Aorta (tissue), 5 donors: ENCODE measurements around the gene ZFAND2B. TPM values are rescaled to one million over a fixed set of nuclear protein-coding genes. Genes with fewer than 3 reads are reported as not detected.

Experiments used
- ATAC-seq: fragments of 200-7000 bp; cut with Tn5 transposase; one replicate; pipeline ENCODE4 v1.9.1; 2022; ENCODE audit warnings: moderate library complexity; ENCODE audit not compliant: low FRiP score
- DNase-seq, 2 donors: peaks; one replicate each; pipeline ENCODE4 v3.0.0-alpha.2; 2020
- H3K27ac ChIP-seq, 2 donors: one replicate each; pipeline ENCODE4 v1.5.1; 2013; ENCODE audit warnings: low read length in 2 of 2, mild to moderate bottlenecking in 2 of 2, moderate library complexity in 2 of 2, control low read depth in 1 of 2, inconsistent platforms in 1 of 2, low read depth in 1 of 2
- H3K27me3 ChIP-seq, 2 donors: one replicate each; pipeline ENCODE4 v1.6.1; 2013; ENCODE audit warnings: control low read depth in 1 of 2, low read length in 1 of 2, mild to moderate bottlenecking in 1 of 2, moderate library complexity in 1 of 2; ENCODE audit not compliant: insufficient read depth in 2 of 2, control insufficient read depth in 1 of 2
- H3K36me3 ChIP-seq, 2 donors: one replicate each; pipeline ENCODE4 v1.6.1; 2013; ENCODE audit warnings: control low read depth in 1 of 2, low read length in 1 of 2, mild to moderate bottlenecking in 1 of 2; ENCODE audit not compliant: insufficient read depth in 2 of 2, control insufficient read depth in 1 of 2
- H3K4me1 ChIP-seq, 2 donors: one replicate each; pipeline ENCODE4 v1.6.1; 2013; ENCODE audit warnings: low read length in 2 of 2, control low read depth in 1 of 2, mild to moderate bottlenecking in 1 of 2, moderate library complexity in 1 of 2; ENCODE audit not compliant: insufficient read depth in 2 of 2, control insufficient read depth in 1 of 2
- H3K4me3 ChIP-seq, 2 donors: one replicate each; pipeline ENCODE4 v1.5.1; 2013; ENCODE audit warnings: low read length in 2 of 2, control low read depth in 1 of 2, mild to moderate bottlenecking in 1 of 2
- H3K9me3 ChIP-seq: one replicate; pipeline ENCODE4 v1.6.1; 2013; ENCODE audit warnings: mild to moderate bottlenecking, low read length; ENCODE audit not compliant: control insufficient read depth
- WGBS, 2 donors: extraction: QIAGEN DNeasy Blood & Tissue Kit; methylation state at CpG; one replicate each; pipeline ENCODE4 v1.1.7; 2013; 5-methylcytosine and 5-hydroxymethylcytosine counted together
- intact Hi-C, 2 donors: fragments of 100-400 bp; cut with DNase I; formaldehyde crosslinking; loops; one replicate each; pipeline versions ENCODE4 v1.14.2 to v1.15.0; 2022
- polyA plus RNA-seq, 2 donors: library from polyadenylated mRNA; stranded (reverse); fragments of 200-250 nt; gene quantifications; one replicate each; pipeline ENCODE4 v1.2.3, GENCODE V29; 2013
- total RNA-seq, 2 donors: library from RNA; stranded (reverse); fragmentation: NEBNext Ultra II Directional; extraction: Animal tissue kit (Norgen Biotek cat#: 25700); gene quantifications; one replicate each; pipeline ENCODE4 v1.2.1, GENCODE V29; 2021
- donor health status: healthy with polysubstance abuse.
- donor health status: Bipolar disorder and iron deficiency.
- donor health status: DM: no; HTN: no; CAD: no.
- donor health status: DM: no; HTN: no; CAD: no.
- donor health status: DM: yes; HTN: yes; CAD: no.

The ZFAND2B gene
- total and polyA plus RNA-seq, 4 donors: 30.2 to 73.4 (median 42.1) TPM

DNA sequence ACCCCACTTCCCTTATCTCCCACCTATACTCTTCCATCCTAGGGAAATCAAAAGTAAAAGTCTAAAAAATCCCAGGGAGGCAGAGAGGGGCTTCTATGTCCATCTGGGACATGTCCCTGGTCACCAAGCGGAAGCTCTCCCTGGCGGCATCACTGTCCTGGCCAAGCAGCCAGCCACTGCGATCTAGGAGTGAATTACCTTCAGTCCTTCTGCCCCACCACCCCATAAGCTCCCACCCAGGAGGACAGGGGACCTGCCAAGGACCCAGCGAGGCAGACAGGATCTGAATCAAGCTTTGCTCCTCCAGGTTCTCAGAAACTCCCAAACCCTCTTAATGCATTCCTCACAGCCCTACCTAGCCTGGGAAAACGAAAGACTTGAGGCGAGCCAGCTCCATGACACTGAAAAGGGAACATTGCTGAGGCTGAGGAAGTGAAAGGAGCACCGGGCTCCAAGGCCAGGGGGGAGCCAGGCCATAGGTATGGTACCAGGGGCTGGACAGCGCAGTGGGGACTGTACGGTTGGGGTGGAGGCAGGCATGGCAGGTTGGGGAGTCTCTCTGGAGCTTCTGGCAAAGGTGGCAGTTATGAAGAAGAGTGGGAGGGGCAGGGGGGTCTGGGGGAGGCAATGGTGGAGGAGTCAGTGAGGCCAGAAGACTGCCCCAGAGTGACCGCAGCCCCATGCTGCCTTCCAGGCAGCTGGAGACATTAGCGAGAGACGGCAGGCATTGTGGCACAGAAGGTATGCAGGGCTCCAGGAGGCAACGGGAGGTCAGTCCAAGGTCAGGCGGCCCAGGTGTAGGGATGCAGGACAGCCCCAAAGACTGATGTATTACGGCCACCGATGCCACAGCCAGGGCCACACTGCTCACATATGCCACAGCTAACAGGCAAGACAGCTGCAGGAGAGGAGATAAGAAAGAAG lies 34.1 kb upstream of the ZFAND2B start:
- DNase-seq (no peak), ATAC-seq (no peak)
- no peaks in the 10 kb centered on the region for H3K4me1 ChIP-seq
- peaks cover 0 to 4% of the 10 kb centered on the region in 2 donors for H3K36me3 ChIP-seq
- 86% methylated on average over 16 of the region's 16 CpGs for WGBS, 2 donors
- H3K27me3 ChIP-seq: no peaks in the 10 kb centered on the region
- H3K4me3 ChIP-seq: no peak overlapping the region
- no peaks in the 10 kb centered on the region for H3K9me3 ChIP-seq
- intact Hi-C loops: loop anchor here in 1 of 2 donors (5.0 to 10.0 kb wide), 2 partner anchors 125 to 212 kb away; partner anchors contain the start of gene DNPEP
- no peak overlapping the region for H3K27ac ChIP-seq

DNA sequence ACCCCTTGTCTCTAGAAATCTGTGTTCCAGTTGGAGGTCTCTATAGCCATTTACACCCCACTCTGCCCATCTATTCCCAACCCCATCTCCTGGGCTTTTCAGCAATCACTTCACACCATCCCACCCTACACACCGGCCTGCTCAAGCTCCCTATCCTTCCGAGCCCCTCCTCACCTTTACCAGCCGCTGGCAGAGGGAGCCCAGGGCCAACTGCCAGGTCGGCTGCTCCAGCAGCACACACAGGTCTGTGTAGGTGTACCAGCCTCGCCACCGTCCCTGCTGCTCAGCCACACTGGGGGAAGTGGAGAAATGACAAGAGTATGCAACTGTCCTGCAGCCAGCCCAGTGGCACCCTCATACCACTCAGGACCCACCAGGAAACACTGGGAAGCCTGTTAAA lies 33.4 kb upstream of the ZFAND2B start:
- 87 to 89% methylated on average over 6 of the region's 6 CpGs for WGBS, 2 donors
- Histone ChIP-seq H3K27me3 (no peaks in the 10 kb centered on the region), H3K4me3 (no peak overlapping the region), H3K4me1 (no peaks in the 10 kb centered on the region), H3K27ac (no peak overlapping the region), H3K9me3 (no peaks in the 10 kb centered on the region), H3K36me3 (peaks cover 0 to 4% of the 10 kb centered on the region in 2 donors)
- ATAC-seq (no peak), DNase-seq (no peak)
- intact Hi-C loops: loop anchor here in 1 of 2 donors (5.0 to 10.0 kb wide), 2 partner anchors 124 to 212 kb away; partner anchors contain the start of gene DNPEP

DNA sequence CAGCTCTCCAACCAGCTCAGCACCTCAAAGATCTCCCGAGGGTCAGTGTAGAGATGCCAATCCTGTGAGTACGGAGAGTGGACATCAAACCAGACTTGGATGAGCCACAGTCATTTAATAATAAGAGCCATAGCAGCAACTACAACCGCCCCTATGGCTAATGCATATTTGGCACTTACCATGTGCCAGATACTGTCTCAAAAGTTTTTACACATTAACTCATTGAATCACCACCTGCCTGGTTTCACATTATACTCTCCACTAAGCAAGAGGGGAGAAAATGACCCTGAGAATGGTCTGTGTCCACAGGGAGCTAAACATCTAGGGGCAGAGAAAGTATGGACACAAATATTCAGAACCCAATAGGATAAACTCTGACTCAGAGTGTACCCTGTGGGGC lies 32.4 kb upstream of the ZFAND2B start:
- H3K27me3 ChIP-seq: no peaks in the 10 kb centered on the region
- peaks cover 0 to 3% of the 10 kb centered on the region in 2 donors for H3K4me1 ChIP-seq
- ATAC-seq: no peak
- WGBS, 2 donors: 80 to 85% methylated on average over 3 of the region's 3 CpGs
- DNase-seq: no peak
- intact Hi-C loops: loop anchor here in 1 of 2 donors (5.0 to 10.0 kb wide), 2 partner anchors 123 to 211 kb away; partner anchors contain the start of gene DNPEP
- H3K36me3 ChIP-seq: peaks cover 0 to 4% of the 10 kb centered on the region in 2 donors
- no peak overlapping the region for H3K27ac ChIP-seq
- H3K4me3 ChIP-seq: no peak overlapping the region
- no peaks in the 10 kb centered on the region for H3K9me3 ChIP-seq

DNA sequence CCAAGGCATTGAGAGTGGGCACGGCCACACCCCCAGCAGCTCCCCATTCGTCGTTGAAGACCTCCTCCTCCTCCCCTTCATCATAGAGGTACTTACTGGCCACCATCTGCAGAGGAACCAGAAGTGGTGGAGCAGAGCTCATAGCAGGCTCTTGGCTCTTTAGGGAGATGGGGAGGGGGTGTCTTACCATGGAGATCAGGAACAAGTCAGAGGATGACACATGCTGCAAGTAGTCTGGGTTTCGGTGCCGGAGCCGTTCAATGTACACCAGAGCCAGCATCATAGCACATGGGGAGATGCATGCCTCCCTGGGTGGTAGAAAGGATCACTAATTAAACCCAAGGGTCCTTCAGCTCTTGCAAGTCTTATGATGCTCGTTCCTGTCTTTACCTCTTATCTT lies 31.8 kb upstream of the ZFAND2B start:
- 82 to 83% methylated on average over 7 of the region's 7 CpGs for WGBS, 2 donors
- intact Hi-C loops: loop anchor here (5.0 to 10.0 kb wide), 4 partner anchors 52 to 212 kb away; partner anchors contain the start of genes DNPEP (in 2 of the 2), ANKZF1 (in 1 of the 2) and ATG9A (in 1 of the 2)
- Histone ChIP-seq H3K4me3 (no peak overlapping the region), H3K9me3 (no peaks in the 10 kb centered on the region), H3K27ac (no peak overlapping the region), H3K36me3 (peaks cover 0 to 4% of the 10 kb centered on the region in 2 donors), H3K27me3 (no peaks in the 10 kb centered on the region), H3K4me1 (peaks cover 0 to 3% of the 10 kb centered on the region in 2 donors)
- DNase-seq: no peak
- no peak for ATAC-seq

DNA sequence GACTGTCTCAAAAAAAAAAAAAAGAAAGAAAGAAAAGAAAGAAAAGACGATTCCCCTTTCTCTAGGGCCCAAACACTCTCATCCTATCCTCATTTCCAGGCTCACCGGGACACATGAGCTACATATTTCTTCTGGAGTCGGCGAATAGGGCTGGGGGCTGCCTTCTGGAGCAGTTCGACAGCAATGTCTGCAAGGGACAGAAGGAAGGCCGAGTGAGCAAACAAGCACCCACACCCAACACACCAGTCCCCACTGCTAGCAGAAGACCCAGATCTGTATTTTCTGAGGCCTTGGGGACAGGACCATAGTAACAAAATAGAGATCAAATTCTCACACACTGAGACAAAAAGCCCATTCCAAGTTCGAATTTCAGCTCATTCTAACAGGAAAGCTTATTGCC lies 31.1 kb upstream of the ZFAND2B start:
- intact Hi-C loops: loop anchor here (5.0 to 10.0 kb wide), 3 partner anchors 52 to 212 kb away; partner anchors contain the start of genes DNPEP (in 2 of the 2), ANKZF1 (in 1 of the 2) and ATG9A (in 1 of the 2)
- H3K36me3 ChIP-seq: peaks cover 0 to 4% of the 10 kb centered on the region in 2 donors

DNA sequence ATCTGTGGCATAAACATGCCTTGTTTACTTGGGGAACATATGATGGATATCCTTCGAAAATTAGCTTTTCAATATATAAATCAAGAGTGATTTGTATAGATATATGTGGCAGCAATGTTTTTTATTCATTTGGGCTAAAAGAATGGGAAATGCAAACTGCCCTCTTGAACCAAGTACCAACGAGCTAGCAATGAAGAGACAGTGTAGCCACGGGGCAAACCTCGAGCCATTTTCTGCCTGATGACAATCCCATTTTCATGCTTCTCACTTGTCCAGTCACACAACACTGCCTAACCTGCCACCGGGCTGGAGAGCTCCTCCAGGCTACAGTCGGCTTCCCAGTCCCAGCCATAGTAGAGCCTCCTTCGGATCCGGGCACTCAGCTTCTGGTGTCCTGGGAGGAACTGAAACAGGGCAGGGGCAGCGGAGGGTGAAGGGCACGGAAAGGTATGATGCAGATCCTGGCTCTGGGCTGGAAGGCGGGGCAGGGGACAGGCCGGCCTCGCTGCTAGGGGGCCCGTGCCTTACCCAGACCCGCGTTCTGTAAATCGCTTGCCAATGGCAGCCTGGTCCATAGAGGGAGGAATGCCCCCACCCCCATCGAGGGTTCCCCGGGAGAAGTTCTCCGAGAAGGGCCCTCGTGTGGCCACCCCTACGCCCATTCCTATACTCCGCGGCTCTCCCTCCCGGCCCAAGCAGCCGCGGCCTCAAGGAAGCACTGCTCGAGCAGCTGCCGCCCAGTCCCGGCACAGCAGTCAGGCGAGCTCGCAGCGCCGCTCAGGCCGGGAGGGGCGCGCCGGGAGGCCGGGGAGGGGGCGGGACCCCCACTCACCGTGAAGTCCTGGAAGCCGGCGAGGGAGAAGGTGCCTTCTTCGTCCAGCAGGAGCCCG lies 30.4 kb upstream of the ZFAND2B start:
- peak; percentile 54 for ATAC-seq
- no peaks in the 10 kb centered on the region for H3K27me3 ChIP-seq
- no peaks in the 10 kb centered on the region for H3K9me3 ChIP-seq
- peak; percentile 67 to 85 for DNase-seq
- H3K27ac ChIP-seq: peak overlapping the region; percentile 75 to 88
- peak overlapping the region; percentile 88 to 91 for H3K4me3 ChIP-seq
- H3K4me1 ChIP-seq: peaks cover 0 to 3% of the 10 kb centered on the region in 2 donors
- peaks cover 0 to 6% of the 10 kb centered on the region in 2 donors for H3K36me3 ChIP-seq
- intact Hi-C loops: loop anchor here (2.0 to 10.0 kb wide), 4 partner anchors 43 to 211 kb away; partner anchors contain the start of genes DNPEP (in 2 of the 2), ABCB6 (in 1 of the 2), ANKZF1 (in 1 of the 2) and ATG9A (in 1 of the 2)
- 2 to 3% methylated on average over 33 to 45 of the region's 45 CpGs for WGBS, 2 donors

More for the DNA sequence above, 31.1 kb upstream of the ZFAND2B start:
- WGBS, 2 donors: 81 to 83% methylated on average over 7 of the region's 7 CpGs
- H3K27me3 ChIP-seq: no peaks in the 10 kb centered on the region
- H3K4me3 ChIP-seq: peak overlapping the region in 1 of 2 donors; percentile 88
- no peak for DNase-seq
- H3K4me1 ChIP-seq: peaks cover 0 to 3% of the 10 kb centered on the region in 2 donors
- no peak overlapping the region for H3K27ac ChIP-seq
- ATAC-seq: no peak
- no peaks in the 10 kb centered on the region for H3K9me3 ChIP-seq

DNA sequence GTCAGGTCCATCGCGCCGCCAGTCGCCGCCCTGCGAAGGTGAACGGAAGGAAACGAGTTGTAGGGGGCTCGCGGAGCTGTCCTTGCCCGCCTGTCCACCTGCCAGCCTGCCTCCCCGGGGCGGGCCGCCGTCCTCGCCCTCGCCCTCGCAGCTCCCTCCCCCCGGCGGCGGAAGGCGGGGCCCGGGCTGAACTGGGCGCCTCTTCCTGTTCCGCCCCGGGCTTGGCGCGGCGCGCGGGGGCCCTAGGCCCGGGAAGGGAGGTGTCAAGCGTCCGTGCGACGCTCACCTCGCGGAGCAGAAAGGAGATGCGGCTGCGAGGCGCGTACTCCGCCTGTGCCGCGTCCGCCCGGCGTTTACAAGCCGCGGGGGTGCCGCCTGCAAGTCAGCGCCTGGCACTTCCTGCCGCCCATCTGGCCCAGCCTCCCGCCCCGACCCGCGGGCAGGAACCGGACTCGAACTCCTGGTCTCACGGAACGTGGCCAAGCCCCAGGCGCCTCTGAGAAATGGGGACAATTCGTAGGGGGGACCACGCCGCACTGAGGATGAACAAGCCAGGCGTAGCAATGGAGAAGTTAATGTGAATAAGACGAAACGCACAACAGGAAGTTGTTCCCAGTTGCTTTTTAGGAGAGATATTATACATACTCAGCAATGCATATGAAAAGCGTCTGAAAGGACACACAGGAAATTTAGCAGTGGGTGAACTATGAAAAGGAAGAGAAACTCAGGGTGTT lies 29.6 kb upstream of the ZFAND2B start, which contains the start of gene CNPPD1:
Gene CNPPD1, minus strand, starts transcription at position 108 of the 734 bp plus-strand sequence. Its CDS starts 97 bp downstream, at position 11.
- peaks cover 0 to 8% of the 10 kb centered on the region in 2 donors for H3K36me3 ChIP-seq
- H3K27me3 ChIP-seq: no peaks in the 10 kb centered on the region
- H3K4me3 ChIP-seq: peak within 1 kb of the TSS; percentile 88 to 91
- intact Hi-C loops: loop anchor here (2.0 to 10.0 kb wide), 4 partner anchors 42 to 210 kb away; partner anchors contain the start of genes DNPEP (in 2 of the 2), ABCB6 (in 1 of the 2), ANKZF1 (in 1 of the 2) and ATG9A (in 1 of the 2)
- ATAC-seq (peak; percentile 93), DNase-seq (peak; percentile 94 to 95)
- peak within 1 kb of the TSS; percentile 75 to 88 for H3K27ac ChIP-seq
- H3K9me3 ChIP-seq: no peaks in the 10 kb centered on the region
- WGBS, 2 donors: 0 to 1% methylated on average over 47 to 69 of the region's 69 CpGs
- H3K4me1 ChIP-seq: peaks cover 0 to 3% of the 10 kb centered on the region in 2 donors
